Retina (tissue), 1 donor: ENCODE data around the gene SLC37A3.
"Not testable (repeated sequence)": the region's sequence is repeated elsewhere in the genome, so short reads cannot be mapped to it uniquely, and the experiment has no call there.

Experiments used
- DNase-seq: peaks from one replicate; pipeline ENCODE4 v3.0.0-alpha.2; 2016

Gene SLC37A3

GRCh38 chr7:140397784-140398750 is at the start of gene SLC37A3:
Gene SLC37A3, minus strand, starts transcription at chr7:140398530. Its CDS starts 16,004 bp downstream, at chr7:140382526.
- DNase-seq: peak; percentile 85

- no peak for DNase-seq
Measured at GRCh38 chr7:140447841-140448240, 49.5 kb upstream of the SLC37A3 start.

GRCh38 chr7:140446467-140446866 is 48.1 kb upstream of the SLC37A3 start:
- DNase-seq: no peak

- no peak for DNase-seq
Measured at GRCh38 chr7:140441519-140441918, 43.2 kb upstream of the SLC37A3 start.

- no peak for DNase-seq
Measured at GRCh38 chr7:140440593-140440992, 42.3 kb upstream of the SLC37A3 start.

GRCh38 chr7:140439359-140439758 is 41.0 kb upstream of the SLC37A3 start:
- no peak for DNase-seq

- peak; percentile 25 for DNase-seq
Measured at GRCh38 chr7:140435252-140435895, 37.0 kb upstream of the SLC37A3 start.

GRCh38 chr7:140433396-140433795 is 35.1 kb upstream of the SLC37A3 start:
- no peak for DNase-seq

GRCh38 chr7:140426130-140426529 is 27.8 kb upstream of the SLC37A3 start:
- DNase-seq: no peak

GRCh38 chr7:140425718-140426117 is 27.4 kb upstream of the SLC37A3 start:
- DNase-seq: no peak

- DNase-seq: no peak
Measured at GRCh38 chr7:140423501-140423900, 25.2 kb upstream of the SLC37A3 start.

GRCh38 chr7:140421521-140421920 is 23.2 kb upstream of the SLC37A3 start:
- DNase-seq: no peak

GRCh38 chr7:140418653-140419052 is 20.3 kb upstream of the SLC37A3 start:
- DNase-seq: no peak

GRCh38 chr7:140418156-140418472 is 19.8 kb upstream of the SLC37A3 start:
- not testable (repeated sequence) for DNase-seq

GRCh38 chr7:140417456-140418155 is 19.3 kb upstream of the SLC37A3 start:
- no peak for DNase-seq

- no peak for DNase-seq
Measured at GRCh38 chr7:140416560-140416959, 18.2 kb upstream of the SLC37A3 start.

- DNase-seq: not testable (repeated sequence)
Measured at GRCh38 chr7:140415816-140416215, 17.5 kb upstream of the SLC37A3 start.

- DNase-seq: no peak
Measured at GRCh38 chr7:140415361-140415760, 17.0 kb upstream of the SLC37A3 start.

- DNase-seq: peak; percentile 8
Measured at GRCh38 chr7:140404565-140405065, 6.3 kb upstream of the SLC37A3 start.

- peak; percentile 11 for DNase-seq
Measured at GRCh38 chr7:140403878-140404564, 5.7 kb upstream of the SLC37A3 start, which contains the start of gene RAB19. Gene RAB19, plus strand, starts transcription at chr7:140404058. Its CDS starts 3,589 bp downstream, at chr7:140407647.

- no peak for DNase-seq
Measured at GRCh38 chr7:140402178-140402835, 4.0 kb upstream of the SLC37A3 start.

GRCh38 chr7:140400381-140400780 is 2.1 kb upstream of the SLC37A3 start:
- no peak for DNase-seq
